ENCODE results near the gene GLI3.

GLI3 gene

GRCh38 chr7:42143711-42144600 lies 93.1 kb downstream of the GLI3 start:
- no peak for DNase-seq (ENCODE audit: low read depth in 2 of 2)

DNA sequence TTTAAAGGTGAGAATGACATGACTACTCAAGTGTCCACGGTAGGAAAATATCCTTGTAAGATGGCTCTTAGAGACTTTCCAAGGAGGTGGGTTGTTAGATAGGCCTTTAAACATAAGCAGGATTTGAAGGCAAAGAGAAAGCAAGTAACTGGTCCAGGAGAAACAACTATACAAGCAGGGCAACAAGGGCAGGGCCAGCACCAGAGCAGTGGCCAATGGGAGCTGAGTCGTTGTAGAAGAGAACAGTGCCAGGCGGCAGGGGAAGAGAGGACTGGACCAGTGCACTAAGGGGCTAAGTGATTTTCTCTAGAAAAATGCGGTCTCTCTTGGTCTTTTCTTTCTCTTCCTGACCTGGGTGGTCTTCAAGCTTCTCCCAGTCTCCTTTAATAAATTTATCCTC lies 94.9 kb downstream of the GLI3 start:
- DNase-seq (ENCODE audit: low read depth in 2 of 2) = no peak

DNA sequence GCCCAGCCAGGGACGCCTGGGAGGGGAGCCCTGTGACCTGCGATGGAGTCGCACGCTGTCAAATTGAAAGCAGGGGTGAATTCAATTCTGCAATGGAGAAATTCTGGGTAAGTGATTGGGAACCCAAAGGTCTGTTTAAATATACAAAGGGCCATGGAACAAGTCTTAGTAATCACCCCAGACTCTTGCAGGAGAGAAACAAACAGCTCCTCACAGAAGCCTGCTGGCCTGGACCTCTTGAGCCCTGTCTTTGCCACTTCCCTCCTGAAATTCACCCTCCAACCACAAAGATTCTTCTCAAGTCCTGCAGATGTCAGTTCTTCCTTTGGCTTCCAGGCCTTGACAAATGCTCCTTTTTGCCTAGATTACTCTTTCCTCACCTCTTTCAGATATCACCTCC lies 97.3 kb downstream of the GLI3 start:
- DNase-seq (ENCODE audit: low read depth in 2 of 2) = no peak

GRCh38 chr7:42138691-42139090 lies 98.3 kb downstream of the GLI3 start:
- no peak for DNase-seq (ENCODE audit: low read depth in 2 of 2)

- DNase-seq (ENCODE audit: low read depth in 2 of 2) = no peak
Observed at GRCh38 chr7:42137941-42138340, 99.1 kb downstream of the GLI3 start.

DNA sequence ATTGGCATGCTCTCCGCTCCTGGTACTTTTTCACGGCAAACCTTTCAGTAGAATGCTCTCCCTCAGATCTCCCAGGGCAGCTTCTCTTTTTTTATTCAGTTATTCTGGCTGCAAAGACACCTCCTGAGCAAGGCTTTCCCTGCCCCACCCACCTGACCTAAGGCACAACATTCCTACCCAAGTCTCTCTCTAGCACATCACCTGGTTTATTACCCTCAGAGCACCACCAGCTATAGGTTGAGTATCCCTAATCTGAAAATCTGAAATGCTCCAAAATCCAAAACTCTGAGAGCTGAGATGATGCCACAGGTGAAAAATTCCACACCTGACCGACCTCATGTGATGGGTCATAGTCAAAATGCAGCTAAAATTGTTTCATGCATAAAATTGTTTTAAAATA lies 99.6 kb downstream of the GLI3 start:
- no peak for DNase-seq (ENCODE audit: low read depth in 2 of 2)

- DNase-seq (ENCODE audit: low read depth in 2 of 2) = no peak
Observed at GRCh38 chr7:42135728-42136127, 101.3 kb downstream of the GLI3 start.

DNA sequence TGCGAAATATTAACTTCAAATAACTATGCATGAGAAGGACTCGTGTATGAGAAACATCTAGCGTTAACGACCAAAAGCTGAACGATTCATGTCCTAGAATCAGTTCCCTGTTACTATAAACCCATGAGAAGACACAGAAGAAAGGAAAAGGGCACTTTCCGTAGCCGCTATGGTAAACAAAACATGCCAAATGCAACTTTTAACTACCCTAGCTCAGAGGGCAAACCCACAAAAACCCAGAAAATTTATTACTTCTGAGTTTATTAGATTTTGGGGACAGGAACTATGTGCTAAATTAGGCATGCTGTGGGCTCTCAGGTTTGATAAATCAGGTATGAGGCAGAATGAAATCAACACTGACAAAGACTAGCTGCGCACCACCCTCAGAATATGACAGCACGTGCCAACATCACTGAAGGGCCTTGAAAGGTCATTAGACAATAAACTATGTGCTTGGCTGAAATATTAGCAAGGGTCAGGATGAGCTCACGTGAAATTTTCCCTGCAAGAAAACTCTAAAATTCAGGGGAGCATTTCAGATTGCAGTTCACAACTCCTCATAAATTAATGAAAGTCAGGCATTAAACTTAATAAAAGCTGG lies 102.6 kb downstream of the GLI3 start:
- DNase-seq (ENCODE audit: low read depth in 2 of 2) = no peak

GRCh38 chr7:42133321-42133720 lies 103.7 kb downstream of the GLI3 start:
- no peak for DNase-seq (ENCODE audit: low read depth in 2 of 2)

DNA sequence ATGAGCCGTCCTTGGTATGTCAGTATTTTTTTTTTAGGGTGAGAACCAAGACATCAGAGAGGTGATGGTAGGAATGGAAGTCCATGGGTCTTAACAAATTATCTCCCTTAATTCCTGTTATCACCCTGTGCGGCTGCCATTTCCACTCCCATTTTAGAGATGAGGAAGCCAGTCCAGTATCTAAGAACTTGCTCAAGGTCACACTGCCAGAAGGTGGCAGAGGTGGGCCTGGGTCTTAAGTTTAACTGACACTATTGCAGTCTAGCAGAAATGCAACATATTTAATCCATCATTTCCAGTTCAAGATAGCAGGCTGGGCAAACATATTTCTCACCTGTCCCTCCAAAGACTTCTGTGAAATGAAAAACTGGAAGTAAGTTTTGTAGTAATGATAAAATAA lies 108.3 kb downstream of the GLI3 start:
- DNase-seq (ENCODE audit: low read depth in 2 of 2) = no peak

DNA sequence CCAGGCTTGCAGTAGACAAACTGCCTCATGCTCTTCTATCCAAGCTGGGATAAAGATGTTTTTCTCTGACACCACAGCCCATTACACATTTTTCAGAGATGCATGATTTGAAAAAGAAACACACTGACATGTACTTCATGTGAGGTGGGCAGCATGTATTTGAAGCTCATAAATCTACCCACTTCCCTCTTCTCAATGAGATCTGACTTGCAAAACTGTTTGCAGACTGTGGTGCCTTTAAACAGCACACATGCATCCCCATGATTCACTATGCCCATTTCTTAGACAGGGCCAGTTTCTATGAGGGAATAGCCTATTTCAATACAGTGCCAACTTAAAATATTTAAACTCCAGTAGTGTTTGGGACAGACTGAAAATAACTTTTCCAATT lies 109.8 kb downstream of the GLI3 start:
- DNase-seq (ENCODE audit: low read depth in 2 of 2) = no peak

GRCh38 chr7:42126475-42127231 lies 110.4 kb downstream of the GLI3 start:
- no peak for DNase-seq (ENCODE audit: low read depth in 2 of 2)

DNA sequence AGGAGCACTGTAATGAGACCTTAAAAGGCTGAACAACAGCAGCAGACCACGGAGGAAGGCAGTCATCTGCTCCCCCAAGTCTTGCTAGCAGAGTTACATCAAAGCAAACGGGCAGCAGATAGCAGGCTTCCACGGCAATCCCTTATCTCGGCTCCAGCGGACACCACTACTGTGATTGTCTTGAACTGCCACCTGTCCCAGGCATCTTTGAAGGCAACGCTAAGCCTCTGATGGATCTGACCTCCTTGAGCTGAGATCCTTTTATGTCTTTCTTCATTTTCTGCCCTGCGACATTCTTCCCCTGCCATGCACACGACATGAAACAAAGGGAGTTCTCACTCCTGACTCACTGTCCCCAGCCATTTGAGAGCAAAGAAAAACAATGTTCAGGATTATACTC lies 111.7 kb downstream of the GLI3 start:
- DNase-seq (ENCODE audit: low read depth in 2 of 2) = no peak

GRCh38 chr7:42123716-42124115 lies 113.3 kb downstream of the GLI3 start:
- no peak for DNase-seq (ENCODE audit: low read depth in 2 of 2)

- no peak for DNase-seq (ENCODE audit: low read depth in 2 of 2)
Observed at GRCh38 chr7:42120191-42120590, 116.8 kb downstream of the GLI3 start.

GRCh38 chr7:42117201-42117600 lies 119.8 kb downstream of the GLI3 start:
- DNase-seq (ENCODE audit: low read depth in 2 of 2) = no peak

GRCh38 chr7:42115795-42116194 lies 121.2 kb downstream of the GLI3 start:
- DNase-seq (ENCODE audit: low read depth in 2 of 2) = no peak

GRCh38 chr7:42110333-42110732 lies 126.7 kb downstream of the GLI3 start:
- no peak for DNase-seq (ENCODE audit: low read depth in 2 of 2)

GRCh38 chr7:42108803-42109528 lies 128.0 kb downstream of the GLI3 start:
- no peak for DNase-seq (ENCODE audit: low read depth in 2 of 2)

- DNase-seq (ENCODE audit: low read depth in 2 of 2) = no peak
Observed at GRCh38 chr7:42107484-42108240, 129.3 kb downstream of the GLI3 start.

- no peak for DNase-seq (ENCODE audit: low read depth in 2 of 2)
Observed at GRCh38 chr7:42106562-42106961, 130.4 kb downstream of the GLI3 start.

All from stimulated activated CD4-positive, alpha-beta T cell treated with anti-CD3 and anti-CD28 coated beads, Interleukin-1b, Interleukin-23, amount 100 ng/mL, for 1 hour (primary cell).